Prostate gland (tissue), 2 donors: ENCODE data around the gene TKFC. TPM values are rescaled to one million over a fixed set of nuclear protein-coding genes. Genes with fewer than 3 reads are reported as not detected.
A peak's percentile ranks its signal among the peaks of the same experiment; 100 is the strongest.

ENCODE experiments used
- DNase-seq: peaks from one replicate; pipeline ENCODE4 v3.0.0-alpha.2; 2019; ENCODE audit warnings: low spot score
- H3K27ac ChIP-seq, 2 donors: fragments of 200-600 bp; sonication (generic); 2 replicates each; pipeline ENCODE4 v1.5.1; 2017 to 2019
- H3K27me3 ChIP-seq: fragments of 200-600 bp; sonication (generic); replicated peaks from 2 replicates; pipeline ENCODE4 v1.5.1; 2019; ENCODE audit not compliant: insufficient read depth
- H3K36me3 ChIP-seq, 2 donors: fragments of 200-600 bp; sonication (generic); 1 replicate in 1 of 2; 2 replicates in 1 of 2; pipeline versions ENCODE4 v1.5.1 to v1.8.1; 2017 to 2019
- H3K4me1 ChIP-seq: fragments of 200-600 bp; sonication (generic); replicated peaks from 2 replicates; pipeline ENCODE4 v1.5.1; 2019
- H3K4me3 ChIP-seq, 2 donors: fragments of 200-600 bp; sonication (generic); 2 replicates each; pipeline ENCODE4 v1.5.1; 2017 to 2019
- H3K9me3 ChIP-seq: fragments of 200-600 bp; sonication (generic); 2 replicates; pipeline ENCODE4 v1.5.1; 2017
- POLR2A ChIP-seq: fragments of 450-650 bp; IDR thresholded peaks from one replicate; pipeline ENCODE4 v1.6.1; 2016; ENCODE audit warnings: antibody characterized with exemption, mild to moderate bottlenecking
- POLR2AphosphoS5 ChIP-seq: sonication (generic); formaldehyde crosslinking; IDR thresholded peaks from one replicate; pipeline ENCODE4 v1.6.1; 2017; ENCODE audit warnings: antibody characterized with exemption
- WGBS: methylation state at CpG from one replicate; pipeline ENCODE4 v1.1.5; 2018; 5-methylcytosine and 5-hydroxymethylcytosine counted together
- intact Hi-C: fragments of 100-400 bp; cut with DNase I; formaldehyde crosslinking; loops from one replicate; pipeline ENCODE4 v1.14.2; 2022
- total RNA-seq, 2 donors: library from RNA; depleted of rRNA; stranded (reverse); fragments of >200 nt; gene quantifications; one replicate each; pipeline ENCODE4 v1.1.0, GENCODE V29; 2016
- TF ChIP-seq, protein P1 (sequence below), 4 experiments: fragments of 200-600 bp in 2 of 4; fragments of 450-650 bp in 2 of 4; sonication (generic) in 2 of 4; IDR thresholded peaks; 1 replicate in 3 of 4; 2 replicates in 1 of 4; pipeline ENCODE4 v1.5.1; 2016 to 2019; ENCODE audit warnings: antibody characterized with exemption in 4 of 4, mild to moderate bottlenecking in 2 of 4, moderate library complexity in 2 of 4

The TKFC gene
- total RNA-seq, 2 donors from 2014 or later: 52.8 to 79.3 TPM

DNA sequence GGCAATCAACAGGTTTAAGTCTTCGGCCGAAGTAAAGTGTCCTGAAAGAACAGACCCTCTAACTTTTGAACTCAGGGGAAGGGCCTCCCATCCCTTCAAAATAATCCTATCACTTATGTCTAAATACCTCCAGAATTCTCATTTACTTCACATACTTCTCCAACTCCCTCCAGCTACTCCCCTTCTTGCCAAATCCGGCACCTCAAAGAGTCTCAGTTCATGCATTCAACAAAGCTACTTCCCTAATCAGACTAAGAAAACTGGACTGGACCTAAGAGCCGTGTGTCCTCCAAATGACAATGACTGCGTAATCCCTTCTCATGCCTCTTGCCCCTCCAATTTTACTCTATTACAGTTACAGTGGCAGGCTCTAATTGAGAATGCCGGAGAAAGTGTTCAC, 1.4 kb upstream of the TKFC start:
- H3K4me3 ChIP-seq: peak overlapping the region; percentile 93 to 95
- no peak for DNase-seq
- H3K36me3 ChIP-seq: peaks cover 0 to 7% of the 10 kb centered on the region in 2 donors
- no peaks in the 10 kb centered on the region for H3K9me3 ChIP-seq
- no peak for TF ChIP-seq POLR2AphosphoS5
- no peak for TF ChIP-seq POLR2A
- TF ChIP-seq, protein P1, sequence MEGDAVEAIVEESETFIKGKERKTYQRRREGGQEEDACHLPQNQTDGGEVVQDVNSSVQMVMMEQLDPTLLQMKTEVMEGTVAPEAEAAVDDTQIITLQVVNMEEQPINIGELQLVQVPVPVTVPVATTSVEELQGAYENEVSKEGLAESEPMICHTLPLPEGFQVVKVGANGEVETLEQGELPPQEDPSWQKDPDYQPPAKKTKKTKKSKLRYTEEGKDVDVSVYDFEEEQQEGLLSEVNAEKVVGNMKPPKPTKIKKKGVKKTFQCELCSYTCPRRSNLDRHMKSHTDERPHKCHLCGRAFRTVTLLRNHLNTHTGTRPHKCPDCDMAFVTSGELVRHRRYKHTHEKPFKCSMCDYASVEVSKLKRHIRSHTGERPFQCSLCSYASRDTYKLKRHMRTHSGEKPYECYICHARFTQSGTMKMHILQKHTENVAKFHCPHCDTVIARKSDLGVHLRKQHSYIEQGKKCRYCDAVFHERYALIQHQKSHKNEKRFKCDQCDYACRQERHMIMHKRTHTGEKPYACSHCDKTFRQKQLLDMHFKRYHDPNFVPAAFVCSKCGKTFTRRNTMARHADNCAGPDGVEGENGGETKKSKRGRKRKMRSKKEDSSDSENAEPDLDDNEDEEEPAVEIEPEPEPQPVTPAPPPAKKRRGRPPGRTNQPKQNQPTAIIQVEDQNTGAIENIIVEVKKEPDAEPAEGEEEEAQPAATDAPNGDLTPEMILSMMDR (IDR thresholded peaks at IDR 0.05): no peak
- WGBS: 53% methylated on average over 6 of the region's 6 CpGs
- peaks cover under 1% of the 10 kb centered on the region for H3K4me1 ChIP-seq
- intact Hi-C loops: loop anchor here (10.0 kb wide), 1 partner anchor 1777 kb away; no protein-coding TSS in a partner anchor
- H3K27ac ChIP-seq: peak overlapping the region in 1 of 2 donors; percentile 84
- no peaks in the 10 kb centered on the region for H3K27me3 ChIP-seq

DNA sequence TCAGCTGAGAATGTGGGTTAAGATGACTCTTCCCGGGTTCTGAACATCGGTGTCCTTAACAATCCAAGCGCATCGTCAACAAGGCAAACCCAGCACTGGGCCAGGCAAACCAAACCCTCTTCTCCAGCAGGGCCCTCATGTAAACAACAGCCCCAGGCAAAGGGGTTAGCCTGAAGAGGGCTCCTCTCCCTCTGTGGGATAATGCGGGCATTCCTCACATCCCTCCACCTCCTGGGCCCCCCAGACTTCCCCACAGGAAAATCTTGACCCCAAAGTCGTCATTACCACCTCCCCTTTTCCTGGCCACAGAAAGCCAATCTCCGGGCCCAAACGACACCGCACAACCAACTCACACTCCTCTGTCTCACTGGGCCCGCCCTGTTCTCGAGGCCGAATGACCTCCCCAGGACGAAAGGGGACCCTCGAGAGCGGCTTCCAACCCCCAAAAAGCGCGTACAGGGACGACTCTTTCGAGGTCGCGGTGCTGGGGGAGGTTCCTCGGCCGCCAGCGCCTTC, 689 bp upstream of the TKFC start:
- intact Hi-C loops: loop anchor here (10.0 kb wide), 1 partner anchor 1778 kb away; no protein-coding TSS in a partner anchor
- Histone ChIP-seq H3K27me3 (no peaks in the 10 kb centered on the region), H3K4me1 (no peaks in the 10 kb centered on the region), H3K9me3 (no peaks in the 10 kb centered on the region), H3K36me3 (peaks cover 0 to 5% of the 10 kb centered on the region in 2 donors), H3K4me3 (peak overlapping the region; percentile 93 to 95), H3K27ac (peak overlapping the region; percentile 82 to 84)
- under 1% methylated on average over 24 of the region's 24 CpGs for WGBS
- no peak for TF ChIP-seq POLR2AphosphoS5
- TF ChIP-seq, protein P1 (IDR thresholded peaks at IDR 0.05): no peak
- TF ChIP-seq POLR2A: no peak
- DNase-seq: no peak

DNA sequence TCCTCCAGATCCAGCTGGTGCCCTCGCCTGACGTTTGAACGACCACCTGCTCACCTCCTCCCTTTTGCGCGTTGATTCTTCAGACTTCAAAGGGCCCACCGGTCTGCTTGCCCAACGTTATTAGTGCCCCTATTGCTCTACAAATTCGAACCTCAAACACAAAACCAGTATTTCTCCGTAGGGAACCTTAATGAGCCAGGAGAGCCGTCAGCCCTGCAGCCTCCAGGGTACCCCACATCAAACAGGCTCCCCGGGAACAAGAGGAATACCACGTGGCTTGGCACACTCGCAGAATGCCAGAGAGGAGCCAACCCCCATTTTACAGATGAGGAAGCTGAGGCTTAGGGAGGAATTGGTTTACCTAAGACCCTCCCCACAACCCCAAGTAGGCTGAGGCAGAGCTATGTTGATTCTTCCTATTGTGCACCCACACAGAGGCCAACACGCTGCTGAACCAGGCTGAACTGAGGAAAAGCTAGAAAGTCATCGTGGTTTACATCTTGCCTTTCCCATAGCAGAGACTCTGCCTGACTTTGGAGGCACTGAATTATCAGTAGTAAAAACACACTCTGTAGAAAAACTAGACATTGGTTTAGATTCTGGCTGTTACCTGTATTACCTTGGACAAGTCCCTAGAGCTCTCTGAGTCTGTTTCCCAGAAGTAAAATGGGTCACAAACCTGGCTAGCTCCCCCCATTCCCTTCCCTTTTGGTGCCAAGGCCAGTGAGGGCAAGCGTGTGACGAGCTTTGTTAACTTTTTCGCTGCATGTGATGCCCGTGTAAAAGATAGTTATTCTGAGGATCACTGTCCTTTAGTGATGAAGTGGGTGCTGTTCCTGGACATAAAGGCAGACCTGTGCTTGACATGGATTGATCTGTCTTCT, 764 bp downstream of the TKFC start:
- DNase-seq: no peak
- Histone ChIP-seq H3K36me3 (peaks cover 0 to 5% of the 10 kb centered on the region in 2 donors), H3K27ac (peak overlapping the region; percentile 82 to 84), H3K27me3 (no peaks in the 10 kb centered on the region), H3K4me3 (peak overlapping the region; percentile 93 to 95), H3K9me3 (no peaks in the 10 kb centered on the region), H3K4me1 (no peaks in the 10 kb centered on the region)
- TF ChIP-seq, protein P1 (IDR thresholded peaks at IDR 0.05): no peak
- TF ChIP-seq POLR2A (no peak), POLR2AphosphoS5 (no peak)
- intact Hi-C loops: loop anchor here (10.0 kb wide), 1 partner anchor 1779 kb away; no protein-coding TSS in a partner anchor
- WGBS: 28% methylated on average over 19 of the region's 19 CpGs

DNA sequence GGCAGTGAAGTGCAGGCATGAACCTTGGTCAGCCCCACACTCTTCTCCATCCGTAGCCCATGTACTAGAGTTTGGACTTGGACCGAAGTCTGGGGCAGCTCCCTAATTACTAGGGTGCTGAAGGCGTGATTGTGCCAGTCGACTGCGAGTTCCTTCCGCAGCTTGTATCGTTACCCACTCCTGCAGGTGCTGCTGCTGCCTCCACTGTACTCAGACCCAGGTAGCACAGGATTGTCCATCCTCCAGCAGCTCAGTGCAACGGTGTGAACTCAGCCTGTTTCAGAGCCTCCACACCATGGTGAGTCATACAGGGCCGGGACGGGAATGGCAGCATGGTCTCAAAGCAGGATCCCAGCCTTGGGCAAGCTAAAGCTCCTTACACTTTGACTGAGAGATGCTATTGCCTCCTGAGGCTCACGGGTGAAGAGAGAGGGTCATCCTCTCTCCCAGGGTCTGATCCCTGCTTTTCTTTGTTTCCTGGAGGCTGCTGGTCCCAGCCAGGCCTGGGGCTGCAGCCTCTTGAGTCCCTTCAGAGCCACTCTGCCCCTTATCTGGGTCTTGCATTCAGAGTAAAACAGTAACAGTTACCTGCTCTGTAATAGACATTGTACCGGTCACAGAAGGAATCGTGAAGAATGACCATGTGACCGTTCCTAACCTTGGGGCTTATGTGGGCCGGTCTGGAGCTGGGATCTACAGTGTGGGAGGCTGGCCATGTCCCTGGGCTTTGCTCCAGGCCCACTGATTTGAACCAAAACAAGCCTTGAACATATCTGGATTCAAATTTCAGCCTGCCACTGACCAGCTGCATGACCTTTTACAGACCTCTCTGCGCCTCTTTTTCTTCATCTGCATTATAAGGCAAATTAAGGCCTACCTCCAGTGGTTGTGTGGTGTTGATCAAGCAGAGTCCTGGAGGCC, 1.7 kb downstream of the TKFC start:
- no peaks in the 10 kb centered on the region for H3K4me1 ChIP-seq
- WGBS: 88% methylated on average over 16 of the region's 16 CpGs
- DNase-seq: no peak
- no peak overlapping the region for H3K4me3 ChIP-seq
- intact Hi-C loops: loop anchor here (10.0 kb wide), 1 partner anchor 1780 kb away; no protein-coding TSS in a partner anchor
- H3K9me3 ChIP-seq: no peaks in the 10 kb centered on the region
- TF ChIP-seq POLR2A: no peak
- TF ChIP-seq, protein P1 (IDR thresholded peaks at IDR 0.05): no peak
- no peak overlapping the region for H3K27ac ChIP-seq
- peaks cover 0 to 1% of the 10 kb centered on the region in 2 donors for H3K36me3 ChIP-seq
- no peaks in the 10 kb centered on the region for H3K27me3 ChIP-seq
